ENCODE data around the gene GATB.

DNA sequence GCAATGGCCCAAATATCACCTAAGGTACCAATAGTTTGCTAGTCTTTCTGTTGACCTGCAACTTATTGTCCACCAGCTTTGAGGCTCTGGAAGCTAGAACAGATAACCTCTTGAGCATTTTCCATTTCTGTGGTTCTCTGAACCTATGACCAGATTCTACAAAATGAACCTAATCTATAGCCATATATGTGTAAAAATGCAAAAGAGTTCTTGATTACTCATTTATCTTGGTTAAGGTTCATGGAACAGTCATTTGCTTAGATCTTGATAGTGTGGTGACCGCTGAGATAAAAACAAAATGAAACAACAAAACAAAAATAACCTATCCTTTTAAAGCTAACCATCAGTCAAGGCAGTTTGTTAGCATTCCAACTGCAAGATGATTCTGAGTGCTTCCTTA, 9.3 kb upstream of the GATB start:
- TF ChIP-seq, protein P1, sequence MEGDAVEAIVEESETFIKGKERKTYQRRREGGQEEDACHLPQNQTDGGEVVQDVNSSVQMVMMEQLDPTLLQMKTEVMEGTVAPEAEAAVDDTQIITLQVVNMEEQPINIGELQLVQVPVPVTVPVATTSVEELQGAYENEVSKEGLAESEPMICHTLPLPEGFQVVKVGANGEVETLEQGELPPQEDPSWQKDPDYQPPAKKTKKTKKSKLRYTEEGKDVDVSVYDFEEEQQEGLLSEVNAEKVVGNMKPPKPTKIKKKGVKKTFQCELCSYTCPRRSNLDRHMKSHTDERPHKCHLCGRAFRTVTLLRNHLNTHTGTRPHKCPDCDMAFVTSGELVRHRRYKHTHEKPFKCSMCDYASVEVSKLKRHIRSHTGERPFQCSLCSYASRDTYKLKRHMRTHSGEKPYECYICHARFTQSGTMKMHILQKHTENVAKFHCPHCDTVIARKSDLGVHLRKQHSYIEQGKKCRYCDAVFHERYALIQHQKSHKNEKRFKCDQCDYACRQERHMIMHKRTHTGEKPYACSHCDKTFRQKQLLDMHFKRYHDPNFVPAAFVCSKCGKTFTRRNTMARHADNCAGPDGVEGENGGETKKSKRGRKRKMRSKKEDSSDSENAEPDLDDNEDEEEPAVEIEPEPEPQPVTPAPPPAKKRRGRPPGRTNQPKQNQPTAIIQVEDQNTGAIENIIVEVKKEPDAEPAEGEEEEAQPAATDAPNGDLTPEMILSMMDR (conservative IDR thresholded peaks at IDR 0.05 in 1 of 2, IDR thresholded peaks at IDR 0.05 in 1 of 2; ENCODE audit: low read depth in 1 of 2, low read length in 2 of 2): no peak
- no peak for TF ChIP-seq EZH2 (IDR thresholded peaks at IDR 0.05; ENCODE audit: low read length, missing control alignments)

Measured in fibroblast of lung (primary cell).